ENCODE data around the gene SLC1A4. TPM values are rescaled to one million over a fixed set of nuclear protein-coding genes. Genes with fewer than 3 reads are reported as not detected.
"Not testable (repeated sequence)": the region's sequence is repeated elsewhere in the genome, so short reads cannot be mapped to it uniquely, and the experiment has no call there.

The SLC1A4 gene
- total and polyA plus RNA-seq, 2 experiments from 2014 or later, result 27.4 to 51.9 TPM

DNA sequence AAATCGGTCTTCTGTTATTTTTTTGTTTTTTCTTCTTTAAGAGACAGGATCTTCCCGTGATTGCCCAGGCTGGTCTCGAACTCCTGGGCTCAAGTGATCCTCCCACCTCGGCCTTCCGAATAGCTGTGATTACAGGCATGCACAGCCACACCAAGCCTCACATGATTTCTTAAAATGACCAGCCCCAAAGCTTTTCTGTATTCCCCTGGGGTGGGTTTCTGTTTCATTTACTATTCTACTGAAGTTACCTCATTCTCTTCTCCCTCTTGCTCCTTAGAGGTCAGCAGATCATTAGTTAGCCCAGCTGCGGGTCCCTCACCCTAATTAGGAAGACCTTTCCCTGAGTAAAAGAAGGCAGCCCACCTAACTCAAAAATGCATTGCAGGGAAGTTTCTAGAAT lies 27.6 kb downstream of the SLC1A4 start:
- no peaks in the 10 kb centered on the region for H3F3A ChIP-seq (ENCODE audit: insufficient read depth)
- no peaks in the 10 kb centered on the region for H3K4me1 ChIP-seq (ENCODE audit: insufficient read depth)
- no peak overlapping the region for H3K9ac ChIP-seq
- no peak overlapping the region for H3K4me2 ChIP-seq (ENCODE audit: unreplicated experiment)
- no peaks in the 10 kb centered on the region for H3K9me3 ChIP-seq (ENCODE audit: low read depth)
- no peak for TF ChIP-seq EZH2 (IDR thresholded peaks at IDR 0.05; ENCODE audit: insufficient read depth, poor library complexity, severe bottlenecking)
- TF ChIP-seq EZH2phosphoT487 (IDR thresholded peaks at IDR 0.05; ENCODE audit: insufficient read depth, low read depth), result no peak
- H3K9me2 ChIP-seq (ENCODE audit: insufficient read depth), result no peaks in the 10 kb centered on the region
- WGBS, 2 experiments (ENCODE audit: low coverage in 1 of 2, low lambda C conversion rate in 2 of 2, missing lambda C conversion rate in 2 of 2), result 85 to 91% methylated on average over 6 of the region's 6 CpGs
- no peak overlapping the region for H3K27ac ChIP-seq
- peaks cover 48% of the 10 kb centered on the region for H3K36me3 ChIP-seq (ENCODE audit: low read depth)
- in situ Hi-C loops (cut with MboI), result no loop called here
- no peaks in the 10 kb centered on the region for H3K27me3 ChIP-seq (replicated peaks; ENCODE audit: insufficient read depth)
- no peaks in the 10 kb centered on the region for H4K20me1 ChIP-seq (ENCODE audit: insufficient read depth)
- no peaks in the 10 kb centered on the region for H3K79me2 ChIP-seq (ENCODE audit: insufficient read depth)
- no peak for DNase-seq
- H2AFZ ChIP-seq, result no peak overlapping the region
- H3K4me3 ChIP-seq, result no peak overlapping the region

DNA sequence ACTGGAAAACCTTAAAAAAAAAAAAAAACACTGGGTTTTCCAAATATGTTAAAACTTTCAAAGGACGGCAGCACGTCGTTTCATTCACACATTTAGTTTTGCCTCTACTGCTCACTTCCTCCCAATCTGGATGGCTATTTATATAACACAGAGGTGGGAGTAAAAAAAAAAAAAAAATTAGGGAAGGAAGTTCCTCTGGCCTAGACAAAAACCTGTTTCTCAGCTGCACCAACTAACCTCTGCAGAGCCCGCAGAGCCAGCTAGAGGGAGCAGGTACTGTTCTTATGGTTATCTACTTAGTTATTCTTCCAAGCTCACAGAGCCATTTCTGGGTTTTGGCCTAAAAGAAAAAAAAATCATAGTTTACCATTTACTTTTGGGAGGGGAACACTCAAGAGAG lies 28.1 kb downstream of the SLC1A4 start:
- H4K20me1 ChIP-seq (ENCODE audit: insufficient read depth), result no peaks in the 10 kb centered on the region
- no peaks in the 10 kb centered on the region for H3K9me2 ChIP-seq (ENCODE audit: insufficient read depth)
- H2AFZ ChIP-seq, result no peak overlapping the region
- no peaks in the 10 kb centered on the region for H3K9me3 ChIP-seq (ENCODE audit: low read depth)
- H3K79me2 ChIP-seq (ENCODE audit: insufficient read depth), result no peaks in the 10 kb centered on the region
- H3F3A ChIP-seq (ENCODE audit: insufficient read depth), result no peaks in the 10 kb centered on the region
- H3K36me3 ChIP-seq (ENCODE audit: low read depth), result peaks cover 50% of the 10 kb centered on the region
- DNase-seq, result no peak
- H3K4me2 ChIP-seq (ENCODE audit: unreplicated experiment), result no peak overlapping the region
- H3K4me3 ChIP-seq, result no peak overlapping the region
- no peak overlapping the region for H3K9ac ChIP-seq
- TF ChIP-seq EZH2phosphoT487 (IDR thresholded peaks at IDR 0.05; ENCODE audit: insufficient read depth, low read depth), result no peak
- no peak for TF ChIP-seq EZH2 (IDR thresholded peaks at IDR 0.05; ENCODE audit: insufficient read depth, poor library complexity, severe bottlenecking)
- 86 to 93% methylated on average over 4 of the region's 4 CpGs for WGBS, 2 experiments (ENCODE audit: low coverage in 1 of 2, low lambda C conversion rate in 2 of 2, missing lambda C conversion rate in 2 of 2)
- H3K27ac ChIP-seq, result no peak overlapping the region
- no peaks in the 10 kb centered on the region for H3K27me3 ChIP-seq (replicated peaks; ENCODE audit: insufficient read depth)
- no peaks in the 10 kb centered on the region for H3K4me1 ChIP-seq (ENCODE audit: insufficient read depth)
- in situ Hi-C loops (cut with MboI), result no loop called here

DNA sequence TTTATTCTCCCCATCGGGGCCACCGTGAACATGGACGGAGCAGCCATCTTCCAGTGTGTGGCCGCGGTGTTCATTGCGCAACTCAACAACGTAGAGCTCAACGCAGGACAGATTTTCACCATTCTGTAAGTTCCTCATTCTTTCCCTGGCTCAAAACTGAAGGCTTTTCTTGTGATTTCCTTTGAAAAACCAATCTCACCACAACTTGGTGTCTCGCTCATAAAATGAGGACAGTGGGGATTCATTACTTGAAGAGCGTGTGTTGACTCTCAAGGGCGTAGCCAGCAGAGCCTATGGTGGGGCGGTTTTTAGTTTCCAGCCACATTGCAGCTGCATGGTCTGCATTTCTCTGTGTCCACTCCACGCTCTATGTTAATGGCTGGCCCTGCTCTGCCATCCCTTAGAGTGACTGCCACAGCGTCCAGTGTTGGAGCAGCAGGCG lies 29.0 kb downstream of the SLC1A4 start:
- Histone ChIP-seq H3K4me2 (ENCODE audit: unreplicated experiment) (no peak overlapping the region), H3F3A (ENCODE audit: insufficient read depth) (peaks cover 7% of the 10 kb centered on the region), H3K4me3 (no peak overlapping the region), H3K36me3 (ENCODE audit: low read depth) (peaks cover 44% of the 10 kb centered on the region), H3K4me1 (ENCODE audit: insufficient read depth) (no peaks in the 10 kb centered on the region), H3K9ac (no peak overlapping the region), H3K27ac (no peak overlapping the region), H4K20me1 (ENCODE audit: insufficient read depth) (no peaks in the 10 kb centered on the region), H3K27me3 (replicated peaks; ENCODE audit: insufficient read depth) (no peaks in the 10 kb centered on the region), H2AFZ (no peak overlapping the region), H3K79me2 (ENCODE audit: insufficient read depth) (no peaks in the 10 kb centered on the region), H3K9me3 (ENCODE audit: low read depth) (no peaks in the 10 kb centered on the region), H3K9me2 (ENCODE audit: insufficient read depth) (no peaks in the 10 kb centered on the region)
- 92 to 95% methylated on average over 15 of the region's 15 CpGs for WGBS, 2 experiments (ENCODE audit: low coverage in 1 of 2, low lambda C conversion rate in 2 of 2, missing lambda C conversion rate in 2 of 2)
- TF ChIP-seq EZH2phosphoT487 (IDR thresholded peaks at IDR 0.05; ENCODE audit: insufficient read depth, low read depth), result no peak
- TF ChIP-seq EZH2 (IDR thresholded peaks at IDR 0.05; ENCODE audit: insufficient read depth, poor library complexity, severe bottlenecking), result no peak
- DNase-seq, result no peak
- in situ Hi-C loops (cut with MboI), result no loop called here

DNA sequence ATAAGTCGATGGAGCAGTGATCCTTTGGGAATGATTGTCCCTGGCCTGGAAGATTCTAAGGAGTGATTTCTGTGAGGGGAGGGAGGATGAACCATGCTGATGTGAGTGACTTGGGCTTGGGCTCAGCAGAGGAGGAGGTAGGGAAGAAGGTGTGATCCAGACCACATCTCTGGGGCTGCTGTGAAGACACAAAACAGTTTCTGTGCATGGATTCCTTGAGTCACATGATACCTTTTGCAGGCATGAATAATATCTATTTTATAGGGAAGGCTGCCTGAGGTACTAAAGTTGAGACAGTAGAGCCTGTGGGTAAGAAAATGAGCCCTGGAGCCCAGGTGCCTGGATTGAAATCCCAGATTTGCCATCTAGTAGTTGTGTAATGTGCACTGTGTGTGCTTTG lies 29.8 kb downstream of the SLC1A4 start:
- peaks cover 5% of the 10 kb centered on the region for H3K4me1 ChIP-seq (ENCODE audit: insufficient read depth)
- peaks cover 39% of the 10 kb centered on the region for H3K36me3 ChIP-seq (ENCODE audit: low read depth)
- no peaks in the 10 kb centered on the region for H4K20me1 ChIP-seq (ENCODE audit: insufficient read depth)
- H3K9ac ChIP-seq, result no peak overlapping the region
- no peak overlapping the region for H2AFZ ChIP-seq
- no peak overlapping the region for H3K4me2 ChIP-seq (ENCODE audit: unreplicated experiment)
- in situ Hi-C loops (cut with MboI), result no loop called here
- WGBS, 2 experiments (ENCODE audit: low coverage in 1 of 2, low lambda C conversion rate in 2 of 2, missing lambda C conversion rate in 2 of 2), result 80 to 92% methylated on average over 1 of the region's 1 CpG
- TF ChIP-seq EZH2 (IDR thresholded peaks at IDR 0.05; ENCODE audit: insufficient read depth, poor library complexity, severe bottlenecking) (no peak), EZH2phosphoT487 (IDR thresholded peaks at IDR 0.05; ENCODE audit: insufficient read depth, low read depth) (no peak)
- no peak overlapping the region for H3K27ac ChIP-seq
- H3K27me3 ChIP-seq (replicated peaks; ENCODE audit: insufficient read depth), result no peaks in the 10 kb centered on the region
- no peaks in the 10 kb centered on the region for H3K9me3 ChIP-seq (ENCODE audit: low read depth)
- no peak overlapping the region for H3K4me3 ChIP-seq
- H3K9me2 ChIP-seq (ENCODE audit: insufficient read depth), result no peaks in the 10 kb centered on the region
- no peaks in the 10 kb centered on the region for H3K79me2 ChIP-seq (ENCODE audit: insufficient read depth)
- DNase-seq, result no peak
- H3F3A ChIP-seq (ENCODE audit: insufficient read depth), result peaks cover 16% of the 10 kb centered on the region

DNA sequence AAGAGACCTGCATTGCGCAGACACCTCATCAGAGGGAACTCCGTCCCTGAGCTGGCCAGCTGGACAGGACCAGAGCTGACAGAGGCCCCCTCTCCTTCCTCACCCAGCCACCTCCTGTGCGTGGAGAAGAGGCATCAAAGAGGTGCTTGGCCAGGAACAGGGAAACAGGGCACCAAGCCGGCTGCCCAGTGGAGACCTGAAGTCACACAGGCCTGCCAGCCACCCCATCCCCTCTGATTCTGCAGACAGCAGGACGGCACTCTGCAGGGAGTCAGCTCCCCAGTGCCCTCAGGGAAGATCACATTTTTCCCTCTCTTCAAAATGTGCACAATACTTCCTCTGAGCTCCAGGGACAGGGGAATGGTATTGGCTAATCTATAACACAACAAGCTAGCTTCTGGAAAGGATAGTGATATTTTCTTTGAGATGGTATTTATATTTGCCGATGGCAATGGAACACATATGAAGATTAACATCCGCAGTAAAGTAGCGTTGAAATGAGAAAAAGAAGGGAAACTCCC lies 30.5 kb downstream of the SLC1A4 start:
- DNase-seq, result no peak
- H3F3A ChIP-seq (ENCODE audit: insufficient read depth), result peaks cover 20% of the 10 kb centered on the region
- H3K4me1 ChIP-seq (ENCODE audit: insufficient read depth), result peaks cover 11% of the 10 kb centered on the region
- TF ChIP-seq EZH2 (IDR thresholded peaks at IDR 0.05; ENCODE audit: insufficient read depth, poor library complexity, severe bottlenecking) (no peak), EZH2phosphoT487 (IDR thresholded peaks at IDR 0.05; ENCODE audit: insufficient read depth, low read depth) (no peak)
- H3K9me2 ChIP-seq (ENCODE audit: insufficient read depth), result no peaks in the 10 kb centered on the region
- no peaks in the 10 kb centered on the region for H3K9me3 ChIP-seq (ENCODE audit: low read depth)
- H3K79me2 ChIP-seq (ENCODE audit: insufficient read depth), result no peaks in the 10 kb centered on the region
- no peak overlapping the region for H2AFZ ChIP-seq
- no peak overlapping the region for H3K9ac ChIP-seq
- H3K27me3 ChIP-seq (replicated peaks; ENCODE audit: insufficient read depth), result no peaks in the 10 kb centered on the region
- H3K36me3 ChIP-seq (ENCODE audit: low read depth), result peaks cover 31% of the 10 kb centered on the region
- H4K20me1 ChIP-seq (ENCODE audit: insufficient read depth), result no peaks in the 10 kb centered on the region
- H3K27ac ChIP-seq, result no peak overlapping the region
- 97 to 99% methylated on average over 7 to 8 of the region's 8 CpGs for WGBS, 2 experiments (ENCODE audit: low coverage in 1 of 2, low lambda C conversion rate in 2 of 2, missing lambda C conversion rate in 2 of 2)
- H3K4me2 ChIP-seq (ENCODE audit: unreplicated experiment), result no peak overlapping the region
- no peak overlapping the region for H3K4me3 ChIP-seq
- in situ Hi-C loops (cut with MboI), result no loop called here

DNA sequence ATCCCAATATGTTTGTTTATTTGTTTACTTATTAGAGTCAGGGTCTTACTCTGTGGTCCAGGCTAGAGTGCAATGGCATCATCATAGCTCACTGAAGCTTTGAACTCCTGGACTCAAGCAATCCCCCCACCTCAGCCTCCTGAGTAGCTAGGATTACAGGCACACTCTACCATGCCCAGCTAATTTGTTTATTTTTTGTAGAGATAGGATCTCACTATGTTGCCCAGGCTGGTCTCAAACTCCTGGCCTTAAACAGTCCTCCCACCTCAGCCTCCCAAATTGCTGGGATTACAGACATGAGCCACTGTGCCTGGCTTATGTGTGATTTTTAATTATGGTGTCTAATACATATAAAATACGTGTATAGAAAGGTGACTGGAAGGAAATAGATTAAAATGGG lies 31.1 kb downstream of the SLC1A4 start:
- H3K9ac ChIP-seq; in situ Hi-C loops (cut with MboI); H3K27ac ChIP-seq; H3K79me2 ChIP-seq (ENCODE audit: insufficient read depth); H3K27me3 ChIP-seq (replicated peaks; ENCODE audit: insufficient read depth); H4K20me1 ChIP-seq (ENCODE audit: insufficient read depth); H3K9me3 ChIP-seq (ENCODE audit: low read depth); H3K4me2 ChIP-seq (ENCODE audit: unreplicated experiment); DNase-seq; H2AFZ ChIP-seq; H3K4me3 ChIP-seq; H3K9me2 ChIP-seq (ENCODE audit: insufficient read depth): not testable (repeated sequence)
- H3F3A ChIP-seq (ENCODE audit: insufficient read depth), result peaks cover 22% of the 10 kb centered on the region
- H3K4me1 ChIP-seq (ENCODE audit: insufficient read depth), result peaks cover 14% of the 10 kb centered on the region
- H3K36me3 ChIP-seq (ENCODE audit: low read depth), result peaks cover 27% of the 10 kb centered on the region
- WGBS, 2 experiments (ENCODE audit: low coverage in 1 of 2, low lambda C conversion rate in 2 of 2, missing lambda C conversion rate in 2 of 2), result 59 to 62% methylated on average over 1 of the region's 1 CpG
